Liver (tissue), 9 donors: ENCODE results near the gene CARMIL1. TPM values are rescaled to one million over a fixed set of nuclear protein-coding genes. Genes with fewer than 3 reads are reported as not detected.
A peak's percentile ranks its signal among the peaks of the same experiment; 100 is the strongest.

ENCODE experiments used
- DNase-seq: peaks from one replicate; pipeline ENCODE4 v3.0.0-alpha.2; 2017; ENCODE audit warnings: low spot score
- H3K27ac ChIP-seq, 2 donors: one replicate each; pipeline ENCODE4 v1.7.0; 2013; ENCODE audit warnings: inconsistent platforms in 2 of 2, low read length in 2 of 2, control low read depth in 1 of 2, low read depth in 1 of 2, mild to moderate bottlenecking in 1 of 2
- H3K27me3 ChIP-seq, 4 donors: one replicate each; pipeline versions ENCODE4 v1.6.1 to v1.7.0; 2013; ENCODE audit warnings: low read length in 3 of 4, inconsistent platforms in 1 of 4, mild to moderate bottlenecking in 1 of 4, moderate library complexity in 1 of 4; ENCODE audit not compliant: control insufficient read depth in 4 of 4, insufficient read depth in 4 of 4
- H3K36me3 ChIP-seq, 4 donors: one replicate each; pipeline versions ENCODE4 v1.6.1 to v1.7.0; 2013; ENCODE audit warnings: low read length in 3 of 4, mild to moderate bottlenecking in 3 of 4, low read depth in 1 of 4, moderate library complexity in 1 of 4; ENCODE audit not compliant: control insufficient read depth in 4 of 4, insufficient read depth in 3 of 4
- H3K4me1 ChIP-seq, 4 donors: one replicate each; pipeline versions ENCODE4 v1.6.1 to v1.7.0; 2013; ENCODE audit warnings: low read length in 3 of 4, mild to moderate bottlenecking in 3 of 4, moderate library complexity in 1 of 4; ENCODE audit not compliant: control insufficient read depth in 4 of 4, insufficient read depth in 4 of 4
- H3K4me3 ChIP-seq, 3 donors: one replicate each; pipeline versions ENCODE4 v1.6.1 to v1.7.0; 2013; ENCODE audit warnings: low read length in 3 of 3, control low read depth in 1 of 3, low read depth in 1 of 3, mild to moderate bottlenecking in 1 of 3
- H3K9ac ChIP-seq, 2 donors: one replicate each; pipeline ENCODE4 v1.7.0; 2013; ENCODE audit warnings: low read length in 2 of 2, mild to moderate bottlenecking in 2 of 2, moderate library complexity in 2 of 2, control low read depth in 1 of 2, low read depth in 1 of 2
- H3K9me3 ChIP-seq, 4 donors: one replicate each; pipeline versions ENCODE4 v1.6.1 to v1.7.0; 2013; ENCODE audit warnings: low read length in 3 of 4; ENCODE audit not compliant: control insufficient read depth in 4 of 4
- FOXA2 ChIP-seq: IDR thresholded peaks from 2 replicates; pipeline ENCODE4 v1.6.1; 2016; ENCODE audit warnings: antibody characterized with exemption
- GABPA ChIP-seq, 2 donors: IDR thresholded peaks in 1 of 2; conservative IDR thresholded peaks in 1 of 2; 2 replicates each; pipeline ENCODE4 v1.6.1; 2016; ENCODE audit warnings: antibody characterized with exemption in 2 of 2, mild to moderate bottlenecking in 1 of 2, moderate library complexity in 1 of 2
- HNF4A ChIP-seq, 2 donors: conservative IDR thresholded peaks; 2 replicates each; pipeline ENCODE4 v1.6.1; 2016; ENCODE audit warnings: antibody characterized with exemption in 2 of 2, mild to moderate bottlenecking in 2 of 2
- HNF4G ChIP-seq: IDR thresholded peaks from 2 replicates; pipeline ENCODE4 v1.6.1; 2016; ENCODE audit warnings: antibody characterized with exemption
- RAD21 ChIP-seq, 2 donors: IDR thresholded peaks; 2 replicates each; pipeline ENCODE4 v1.6.1; 2016; ENCODE audit warnings: antibody characterized with exemption in 2 of 2, mild to moderate bottlenecking in 2 of 2
- RXRA ChIP-seq, 2 donors: IDR thresholded peaks; 2 replicates each; pipeline ENCODE4 v1.6.1; 2017 to 2018; ENCODE audit warnings: antibody characterized with exemption in 2 of 2, mild to moderate bottlenecking in 1 of 2
- YY1 ChIP-seq: IDR thresholded peaks from 2 replicates; pipeline ENCODE4 v1.6.1; 2016; ENCODE audit warnings: antibody characterized with exemption, mild to moderate bottlenecking
- WGBS: extraction: QIAGEN DNeasy Blood & Tissue Kit; methylation state at CpG from one replicate; pipeline ENCODE4 v1.1.7; 2013; 5-methylcytosine and 5-hydroxymethylcytosine counted together
- polyA plus RNA-seq, 2 donors: library from polyadenylated mRNA; stranded (reverse) in 1 of 2; unstranded in 1 of 2; fragments of 200-250 nt in 1 of 2; fragments of >200 nt in 1 of 2; fragmentation: Nextera tagmentation in 1 of 2; extraction: Ambion mirVana in 1 of 2; gene quantifications; one replicate each; pipeline versions ENCODE4 v1.2.1 to v1.2.3, GENCODE V29; 2013 to 2015
- total RNA-seq, 2 donors: library from RNA; depleted of rRNA; stranded (reverse); fragments of >200 nt; gene quantifications; one replicate each; pipeline ENCODE4 v1.2.3, GENCODE V29; 2014
- TF ChIP-seq, protein P1 (sequence below): IDR thresholded peaks from 2 replicates; pipeline ENCODE4 v1.6.1; 2016; ENCODE audit warnings: antibody characterized with exemption
- TF ChIP-seq, protein P2 (sequence below): fragments of 150-350 bp; IDR thresholded peaks from 2 replicates; pipeline ENCODE4 v1.5.1; 2017; ENCODE audit warnings: improper control_type of control experiment, low read depth, low read length; ENCODE audit not compliant: missing input control
- donor health status: healthy.
- donor health status: healthy.
- donor health status: healthy.
- donor health status: healthy.
- donor health status: healthy.

CARMIL1 gene
- total and polyA plus RNA-seq, 4 donors, result 1.4 to 9.5 (median 3.5) TPM

DNA sequence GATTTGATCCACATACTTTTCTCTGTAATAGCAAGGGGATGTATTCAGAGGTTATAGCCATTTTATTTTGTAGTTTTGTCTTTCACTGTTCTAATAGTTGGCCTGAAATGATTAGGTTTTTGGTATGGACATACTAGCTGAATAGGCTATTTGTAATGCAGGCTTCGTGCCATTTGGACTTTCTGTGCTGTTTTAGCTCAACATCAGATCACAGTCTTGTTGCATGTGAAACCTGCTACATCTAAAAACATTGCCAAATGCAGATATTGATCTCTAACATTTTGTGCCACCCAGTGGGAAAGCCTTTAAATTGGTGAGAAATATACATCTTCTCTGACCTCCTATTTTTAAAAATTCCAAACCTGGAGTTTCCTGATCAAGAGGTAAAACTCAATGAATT lies 215.3 kb downstream of the CARMIL1 start:
- Histone ChIP-seq H3K36me3 (no peaks in the 10 kb centered on the region), H3K4me1 (peaks cover 0 to 6% (median 4%) of the 10 kb centered on the region in 4 donors), H3K4me3 (no peak overlapping the region), H3K9me3 (no peaks in the 10 kb centered on the region), H3K27ac (no peak overlapping the region), H3K9ac (no peak overlapping the region), H3K27me3 (no peaks in the 10 kb centered on the region)
- TF ChIP-seq, protein P1, sequence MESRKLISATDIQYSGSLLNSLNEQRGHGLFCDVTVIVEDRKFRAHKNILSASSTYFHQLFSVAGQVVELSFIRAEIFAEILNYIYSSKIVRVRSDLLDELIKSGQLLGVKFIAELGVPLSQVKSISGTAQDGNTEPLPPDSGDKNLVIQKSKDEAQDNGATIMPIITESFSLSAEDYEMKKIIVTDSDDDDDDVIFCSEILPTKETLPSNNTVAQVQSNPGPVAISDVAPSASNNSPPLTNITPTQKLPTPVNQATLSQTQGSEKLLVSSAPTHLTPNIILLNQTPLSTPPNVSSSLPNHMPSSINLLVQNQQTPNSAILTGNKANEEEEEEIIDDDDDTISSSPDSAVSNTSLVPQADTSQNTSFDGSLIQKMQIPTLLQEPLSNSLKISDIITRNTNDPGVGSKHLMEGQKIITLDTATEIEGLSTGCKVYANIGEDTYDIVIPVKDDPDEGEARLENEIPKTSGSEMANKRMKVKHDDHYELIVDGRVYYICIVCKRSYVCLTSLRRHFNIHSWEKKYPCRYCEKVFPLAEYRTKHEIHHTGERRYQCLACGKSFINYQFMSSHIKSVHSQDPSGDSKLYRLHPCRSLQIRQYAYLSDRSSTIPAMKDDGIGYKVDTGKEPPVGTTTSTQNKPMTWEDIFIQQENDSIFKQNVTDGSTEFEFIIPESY, result no peak
- TF ChIP-seq YY1, result no peak
- TF ChIP-seq RXRA (IDR thresholded peaks at IDR 0.05), result no peak
- peak in 1 of 2 donors; percentile 6 for TF ChIP-seq HNF4A (conservative IDR thresholded peaks at IDR 0.05)
- WGBS, result 52% methylated on average over 1 of the region's 1 CpG
- no peak for DNase-seq

DNA sequence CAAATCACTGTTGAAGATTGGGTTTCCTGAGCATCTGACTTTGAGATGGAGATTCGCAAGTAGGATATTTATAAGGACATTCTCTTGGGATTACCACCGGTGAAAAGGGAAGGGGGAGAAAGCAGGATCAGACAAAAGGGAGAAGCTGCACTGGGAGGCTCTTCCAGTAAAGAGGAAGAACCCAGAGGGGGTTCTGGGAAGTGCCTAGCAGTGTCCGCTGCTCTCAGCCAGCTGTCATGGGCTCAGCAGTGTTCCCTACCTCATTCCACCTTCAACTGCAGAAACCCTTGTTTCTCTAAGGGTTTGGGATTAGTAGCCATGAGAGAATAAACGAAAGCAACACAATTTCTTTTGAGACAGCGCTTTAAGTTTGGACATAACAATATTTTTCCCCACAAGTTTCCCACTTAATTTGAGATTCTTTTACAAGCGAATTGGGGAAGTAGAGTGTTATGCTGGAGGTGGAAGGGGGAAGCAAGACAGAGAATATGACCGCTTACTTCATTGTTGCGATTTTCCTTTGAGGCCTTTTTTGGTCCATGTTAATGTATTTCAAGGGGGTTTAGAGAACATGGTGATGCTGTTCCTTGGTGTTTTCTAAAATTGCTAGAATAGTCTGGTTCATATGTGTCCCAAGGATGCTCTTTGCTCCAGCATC lies 218.3 kb downstream of the CARMIL1 start:
- no peaks in the 10 kb centered on the region for H3K27me3 ChIP-seq
- TF ChIP-seq HNF4G, result no peak
- DNase-seq, result no peak
- no peak overlapping the region for H3K9ac ChIP-seq
- H3K4me1 ChIP-seq, result peaks cover 0 to 3% (median 0%) of the 10 kb centered on the region in 4 donors
- WGBS, result 92% methylated on average over 8 of the region's 8 CpGs
- no peaks in the 10 kb centered on the region for H3K36me3 ChIP-seq
- no peaks in the 10 kb centered on the region for H3K9me3 ChIP-seq
- no peak overlapping the region for H3K4me3 ChIP-seq
- H3K27ac ChIP-seq, result no peak overlapping the region

DNA sequence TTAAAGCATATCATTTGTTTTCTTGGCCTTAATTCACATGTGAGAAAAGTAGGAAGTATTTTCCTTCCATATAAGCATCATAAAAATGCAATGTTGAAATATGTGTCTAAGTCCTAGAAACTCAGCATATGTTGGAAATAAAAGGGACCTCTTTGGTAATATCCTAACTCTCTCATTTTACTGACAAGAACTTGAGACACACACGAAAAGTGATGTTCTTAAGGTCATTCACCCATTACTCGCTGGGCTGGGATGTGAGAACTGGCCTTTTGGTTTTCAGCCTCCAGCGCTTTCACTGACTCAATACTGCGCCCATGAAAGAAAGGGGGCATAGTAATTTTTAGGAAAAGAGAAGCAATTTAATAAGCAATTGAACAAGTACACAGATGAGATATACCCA lies 219.3 kb downstream of the CARMIL1 start:
- Histone ChIP-seq H3K4me3 (no peak overlapping the region), H3K36me3 (no peaks in the 10 kb centered on the region), H3K27ac (no peak overlapping the region), H3K27me3 (no peaks in the 10 kb centered on the region), H3K9me3 (no peaks in the 10 kb centered on the region), H3K9ac (no peak overlapping the region), H3K4me1 (peaks cover 0 to 3% (median 0%) of the 10 kb centered on the region in 4 donors)
- no peak for DNase-seq
- no peak for TF ChIP-seq GABPA (IDR thresholded peaks at IDR 0.05 in 1 of 2, conservative IDR thresholded peaks at IDR 0.05 in 1 of 2)
- TF ChIP-seq FOXA2, result no peak
- TF ChIP-seq, protein P2, sequence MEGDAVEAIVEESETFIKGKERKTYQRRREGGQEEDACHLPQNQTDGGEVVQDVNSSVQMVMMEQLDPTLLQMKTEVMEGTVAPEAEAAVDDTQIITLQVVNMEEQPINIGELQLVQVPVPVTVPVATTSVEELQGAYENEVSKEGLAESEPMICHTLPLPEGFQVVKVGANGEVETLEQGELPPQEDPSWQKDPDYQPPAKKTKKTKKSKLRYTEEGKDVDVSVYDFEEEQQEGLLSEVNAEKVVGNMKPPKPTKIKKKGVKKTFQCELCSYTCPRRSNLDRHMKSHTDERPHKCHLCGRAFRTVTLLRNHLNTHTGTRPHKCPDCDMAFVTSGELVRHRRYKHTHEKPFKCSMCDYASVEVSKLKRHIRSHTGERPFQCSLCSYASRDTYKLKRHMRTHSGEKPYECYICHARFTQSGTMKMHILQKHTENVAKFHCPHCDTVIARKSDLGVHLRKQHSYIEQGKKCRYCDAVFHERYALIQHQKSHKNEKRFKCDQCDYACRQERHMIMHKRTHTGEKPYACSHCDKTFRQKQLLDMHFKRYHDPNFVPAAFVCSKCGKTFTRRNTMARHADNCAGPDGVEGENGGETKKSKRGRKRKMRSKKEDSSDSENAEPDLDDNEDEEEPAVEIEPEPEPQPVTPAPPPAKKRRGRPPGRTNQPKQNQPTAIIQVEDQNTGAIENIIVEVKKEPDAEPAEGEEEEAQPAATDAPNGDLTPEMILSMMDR, result no peak
- TF ChIP-seq YY1, result no peak
- no peak for TF ChIP-seq RAD21 (IDR thresholded peaks at IDR 0.05)
- TF ChIP-seq RXRA (IDR thresholded peaks at IDR 0.05), result peak in 1 of 2 donors; percentile 39
- WGBS, result 80% methylated on average over 4 of the region's 4 CpGs
